ENCODE results near the gene MUC22. TPM values are rescaled to one million over a fixed set of nuclear protein-coding genes. Genes with fewer than 3 reads are reported as not detected.
"Not testable (repeated sequence)": the region's sequence is repeated elsewhere in the genome, so short reads cannot be mapped to it uniquely, and the experiment has no call there.

MUC22 gene
- total and polyA plus RNA-seq, 7 experiments from 2014 or later, result not detected

GRCh38 chr6:31057426-31058003 lies 47.2 kb downstream of the MUC22 start:
- intact Hi-C loops (cut with micrococcal nuclease), result loop anchor here in 1 of 2 donors (1.0 kb wide), 2 partner anchors 30 to 58 kb away; no protein-coding TSS in a partner anchor
- H3K4me3 Mint-ChIP-seq, result no peak overlapping the region
- Histone ChIP-seq H3K27ac (ENCODE audit: low read depth, low read length) (no peak overlapping the region), H3K36me3 (ENCODE audit: control insufficient read depth in 2 of 3, insufficient read depth in 3 of 3, low read length in 3 of 3) (no peaks in the 10 kb centered on the region), H3K9me3 (ENCODE audit: control insufficient read depth in 2 of 3, low read length in 3 of 3) (no peaks in the 10 kb centered on the region), H3K27me3 (ENCODE audit: control insufficient read depth in 2 of 2, insufficient read depth in 2 of 2, low read length in 2 of 2) (peaks cover 3 to 4% of the 10 kb centered on the region in 2 donors), H3K4me1 (ENCODE audit: control insufficient read depth in 2 of 2, insufficient read depth in 2 of 2, low read length in 2 of 2) (no peaks in the 10 kb centered on the region), H3K4me3 (ENCODE audit: low read length) (no peak overlapping the region)
- H3K4me1 Mint-ChIP-seq, result no peaks in the 10 kb centered on the region
- no peak overlapping the region for H3K27ac Mint-ChIP-seq
- H3K36me3 Mint-ChIP-seq, result no peaks in the 10 kb centered on the region
- no peaks in the 10 kb centered on the region for H3K9me3 Mint-ChIP-seq
- POLR2A ChIA-PET, result no interaction called here
- H3K27me3 Mint-ChIP-seq, result peaks cover 11 to 40% (median 17%) of the 10 kb centered on the region in 5 donors
- DNase-seq, result no peak
- no peak for ATAC-seq
- CTCF ChIA-PET, result interaction anchor here (1.3 kb wide), 1 partner anchor 55 kb away, joined by 5 read pairs; the partner anchor contains the start of gene C6orf15

GRCh38 chr6:31058128-31058894 lies 48.0 kb downstream of the MUC22 start:
- Histone ChIP-seq H3K27ac (ENCODE audit: low read depth, low read length) (no peak overlapping the region), H3K9me3 (ENCODE audit: control insufficient read depth in 2 of 3, low read length in 3 of 3) (no peaks in the 10 kb centered on the region), H3K4me1 (ENCODE audit: control insufficient read depth in 2 of 2, insufficient read depth in 2 of 2, low read length in 2 of 2) (no peaks in the 10 kb centered on the region), H3K36me3 (ENCODE audit: control insufficient read depth in 2 of 3, insufficient read depth in 3 of 3, low read length in 3 of 3) (no peaks in the 10 kb centered on the region), H3K4me3 (ENCODE audit: low read length) (no peak overlapping the region), H3K27me3 (ENCODE audit: control insufficient read depth in 2 of 2, insufficient read depth in 2 of 2, low read length in 2 of 2) (peaks cover 3 to 4% of the 10 kb centered on the region in 2 donors)
- DNase-seq (peak in 1 of 9 donors; percentile 1), ATAC-seq (no peak)
- Mint-ChIP-seq H3K27ac (no peak overlapping the region), H3K9me3 (no peaks in the 10 kb centered on the region), H3K27me3 (peaks cover 10 to 38% (median 15%) of the 10 kb centered on the region in 5 donors), H3K4me3 (no peak overlapping the region), H3K4me1 (no peaks in the 10 kb centered on the region), H3K36me3 (no peaks in the 10 kb centered on the region)
- ChIA-PET POLR2A (no interaction called here), CTCF (interaction anchor here (1.3 kb wide), 1 partner anchor 54 kb away, joined by 5 read pairs; the partner anchor contains the start of gene C6orf15)
- intact Hi-C loops (cut with micrococcal nuclease), result loop anchor here in 1 of 2 donors (1.0 kb wide), 2 partner anchors 29 to 57 kb away; no protein-coding TSS in a partner anchor

GRCh38 chr6:31060145-31060544 lies 49.9 kb downstream of the MUC22 start:
- H3K4me3 Mint-ChIP-seq, result no peak overlapping the region
- Histone ChIP-seq H3K4me1 (ENCODE audit: control insufficient read depth in 2 of 2, insufficient read depth in 2 of 2, low read length in 2 of 2) (no peaks in the 10 kb centered on the region), H3K9me3 (ENCODE audit: control insufficient read depth in 2 of 3, low read length in 3 of 3) (no peaks in the 10 kb centered on the region), H3K27ac (ENCODE audit: low read depth, low read length) (no peak overlapping the region), H3K27me3 (ENCODE audit: control insufficient read depth in 2 of 2, insufficient read depth in 2 of 2, low read length in 2 of 2) (peaks cover 0 to 4% of the 10 kb centered on the region in 2 donors), H3K36me3 (ENCODE audit: control insufficient read depth in 2 of 3, insufficient read depth in 3 of 3, low read length in 3 of 3) (no peaks in the 10 kb centered on the region), H3K4me3 (ENCODE audit: low read length) (no peak overlapping the region)
- CTCF ChIA-PET, result interaction anchor here (0.6 to 1.3 kb wide), 5 partner anchors 9 to 29 kb away, joined by 3 to 6 read pairs (median 3); no protein-coding TSS in a partner anchor
- no peaks in the 10 kb centered on the region for H3K4me1 Mint-ChIP-seq
- intact Hi-C loops (cut with micrococcal nuclease), result no loop called here
- no peaks in the 10 kb centered on the region for H3K9me3 Mint-ChIP-seq
- H3K36me3 Mint-ChIP-seq, result no peaks in the 10 kb centered on the region
- peaks cover 0 to 25% (median 1%) of the 10 kb centered on the region in 5 donors for H3K27me3 Mint-ChIP-seq
- H3K27ac Mint-ChIP-seq, result no peak overlapping the region
- POLR2A ChIA-PET, result interaction anchor here (1.0 kb wide), 1 partner anchor 8 kb away, joined by 3 read pairs; no protein-coding TSS in a partner anchor
- DNase-seq, result no peak
- ATAC-seq, result no peak

GRCh38 chr6:31063906-31064435 lies 53.7 kb downstream of the MUC22 start:
- no peaks in the 10 kb centered on the region for H3K4me1 ChIP-seq (ENCODE audit: control insufficient read depth in 2 of 2, insufficient read depth in 2 of 2, low read length in 2 of 2)
- Mint-ChIP-seq H3K36me3 (no peaks in the 10 kb centered on the region), H3K27me3 (peaks cover 0 to 20% (median 0%) of the 10 kb centered on the region in 5 donors), H3K27ac (no peak overlapping the region), H3K4me1 (peaks cover 0 to 6% (median 0%) of the 10 kb centered on the region in 7 donors), H3K9me3 (no peaks in the 10 kb centered on the region), H3K4me3 (no peak overlapping the region)
- ATAC-seq, result no peak
- H3K27me3 ChIP-seq (ENCODE audit: control insufficient read depth in 2 of 2, insufficient read depth in 2 of 2, low read length in 2 of 2), result peaks cover 0 to 4% of the 10 kb centered on the region in 2 donors
- ChIA-PET POLR2A (interaction anchor here (0.6 to 0.8 kb wide), 2 partner anchors 461 to 543 kb away, joined by 3 read pairs; no protein-coding TSS in a partner anchor), CTCF (interaction anchor here (0.6 kb wide), 2 partner anchors 8 to 28 kb away, joined by 3 to 6 read pairs; no protein-coding TSS in a partner anchor)
- intact Hi-C loops (cut with micrococcal nuclease), result no loop called here
- no peaks in the 10 kb centered on the region for H3K9me3 ChIP-seq (ENCODE audit: control insufficient read depth in 2 of 3, low read length in 3 of 3)
- H3K4me3 ChIP-seq (ENCODE audit: low read length), result no peak overlapping the region
- H3K27ac ChIP-seq (ENCODE audit: low read depth, low read length), result no peak overlapping the region
- H3K36me3 ChIP-seq (ENCODE audit: control insufficient read depth in 2 of 3, insufficient read depth in 3 of 3, low read length in 3 of 3), result no peaks in the 10 kb centered on the region
- no peak for DNase-seq

- POLR2A ChIA-PET, result no interaction called here
- H3K4me3 ChIP-seq (ENCODE audit: low read length), result no peak overlapping the region
- Mint-ChIP-seq H3K36me3 (no peaks in the 10 kb centered on the region), H3K9me3 (no peaks in the 10 kb centered on the region), H3K27me3 (peaks cover 0 to 16% (median 0%) of the 10 kb centered on the region in 5 donors), H3K27ac (no peak overlapping the region), H3K4me1 (peaks cover 0 to 7% (median 0%) of the 10 kb centered on the region in 7 donors), H3K4me3 (no peak overlapping the region)
- H3K27ac ChIP-seq (ENCODE audit: low read depth, low read length), result no peak overlapping the region
- ATAC-seq, result no peak
- DNase-seq, result no peak
- intact Hi-C loops (cut with micrococcal nuclease), result no loop called here
- H3K27me3 ChIP-seq (ENCODE audit: control insufficient read depth in 2 of 2, insufficient read depth in 2 of 2, low read length in 2 of 2), result peaks cover 0 to 4% of the 10 kb centered on the region in 2 donors
- H3K36me3 ChIP-seq (ENCODE audit: control insufficient read depth in 2 of 3, insufficient read depth in 3 of 3, low read length in 3 of 3), result no peaks in the 10 kb centered on the region
- no peaks in the 10 kb centered on the region for H3K4me1 ChIP-seq (ENCODE audit: control insufficient read depth in 2 of 2, insufficient read depth in 2 of 2, low read length in 2 of 2)
- no peaks in the 10 kb centered on the region for H3K9me3 ChIP-seq (ENCODE audit: control insufficient read depth in 2 of 3, low read length in 3 of 3)
- CTCF ChIA-PET, result interaction anchor here (0.6 kb wide), 1 partner anchor 23 kb away, joined by 4 read pairs; no protein-coding TSS in a partner anchor
Observed at GRCh38 chr6:31065556-31065955, 55.3 kb downstream of the MUC22 start.

GRCh38 chr6:31067028-31067427 lies 56.8 kb downstream of the MUC22 start:
- DNase-seq; H3K27ac Mint-ChIP-seq; H3K4me3 Mint-ChIP-seq; intact Hi-C loops (cut with micrococcal nuclease); H3K27me3 ChIP-seq (ENCODE audit: control insufficient read depth in 2 of 2, insufficient read depth in 2 of 2, low read length in 2 of 2); H3K4me1 ChIP-seq (ENCODE audit: control insufficient read depth in 2 of 2, insufficient read depth in 2 of 2, low read length in 2 of 2); H3K27ac ChIP-seq (ENCODE audit: low read depth, low read length); H3K9me3 Mint-ChIP-seq; CTCF ChIA-PET; POLR2A ChIA-PET; H3K36me3 Mint-ChIP-seq; H3K4me1 Mint-ChIP-seq; ATAC-seq; H3K9me3 ChIP-seq (ENCODE audit: control insufficient read depth in 2 of 3, low read length in 3 of 3); H3K4me3 ChIP-seq (ENCODE audit: low read length); H3K36me3 ChIP-seq (ENCODE audit: control insufficient read depth in 2 of 3, insufficient read depth in 3 of 3, low read length in 3 of 3): not testable (repeated sequence)
- H3K27me3 Mint-ChIP-seq, result peaks cover 0 to 16% (median 0%) of the 10 kb centered on the region in 5 donors

Data from naive thymus-derived CD4-positive, alpha-beta T cell (primary cell).